Mucosa of stomach (tissue), 1 donor: ENCODE data around the gene TNRC18.

Experiments
- H3K27me3 ChIP-seq: one replicate; pipeline ENCODE4 v1.7.0; 2013; ENCODE audit warnings: mild to moderate bottlenecking, low read length; ENCODE audit not compliant: control insufficient read depth, insufficient read depth
- H3K36me3 ChIP-seq: one replicate; pipeline ENCODE4 v1.7.0; 2013; ENCODE audit warnings: low read length; ENCODE audit not compliant: control insufficient read depth, insufficient read depth
- H3K4me1 ChIP-seq: one replicate; pipeline ENCODE4 v1.7.0; 2013; ENCODE audit warnings: mild to moderate bottlenecking, low read length; ENCODE audit not compliant: control insufficient read depth, insufficient read depth
- H3K4me3 ChIP-seq: one replicate; pipeline ENCODE4 v1.7.0; 2013; ENCODE audit warnings: low read length
- H3K9ac ChIP-seq: one replicate; pipeline ENCODE4 v1.7.0; 2013; ENCODE audit warnings: mild to moderate bottlenecking, low read length, moderate library complexity
- H3K9me3 ChIP-seq: one replicate; pipeline ENCODE4 v1.7.0; 2013; ENCODE audit warnings: mild to moderate bottlenecking, low read length, moderate library complexity; ENCODE audit not compliant: control insufficient read depth
- donor health status: Pancreatic carcinoma.

Gene TNRC18

GRCh38 chr7:5422396-5423305, 983 bp downstream of the TNRC18 start:
- Histone ChIP-seq H3K27me3 (no peaks in the 10 kb centered on the region), H3K4me1 (peaks cover 17% of the 10 kb centered on the region)

GRCh38 chr7:5421714-5422395, 1.8 kb downstream of the TNRC18 start:
- Histone ChIP-seq H3K9me3 (no peaks in the 10 kb centered on the region), H3K36me3 (no peaks in the 10 kb centered on the region), H3K27me3 (no peaks in the 10 kb centered on the region), H3K4me1 (peaks cover 24% of the 10 kb centered on the region), H3K9ac (peak overlapping the region; percentile 92), H3K4me3 (peak overlapping the region; percentile 21)

More at GRCh38 chr7:5422396-5423305, 983 bp downstream of the TNRC18 start:
- no peaks in the 10 kb centered on the region for H3K9me3 ChIP-seq
- H3K9ac ChIP-seq = peak overlapping the region; percentile 92
- no peaks in the 10 kb centered on the region for H3K36me3 ChIP-seq
- H3K4me3 ChIP-seq = peak overlapping the region; percentile 21

- Histone ChIP-seq H3K4me1 (peaks cover 24% of the 10 kb centered on the region), H3K27me3 (no peaks in the 10 kb centered on the region), H3K36me3 (no peaks in the 10 kb centered on the region), H3K9me3 (no peaks in the 10 kb centered on the region), H3K9ac (peak overlapping the region; percentile 92), H3K4me3 (peak overlapping the region; percentile 21)
These were observed 2.5 kb downstream of the TNRC18 start for GRCh38 chr7:5420881-5421713.

DNA sequence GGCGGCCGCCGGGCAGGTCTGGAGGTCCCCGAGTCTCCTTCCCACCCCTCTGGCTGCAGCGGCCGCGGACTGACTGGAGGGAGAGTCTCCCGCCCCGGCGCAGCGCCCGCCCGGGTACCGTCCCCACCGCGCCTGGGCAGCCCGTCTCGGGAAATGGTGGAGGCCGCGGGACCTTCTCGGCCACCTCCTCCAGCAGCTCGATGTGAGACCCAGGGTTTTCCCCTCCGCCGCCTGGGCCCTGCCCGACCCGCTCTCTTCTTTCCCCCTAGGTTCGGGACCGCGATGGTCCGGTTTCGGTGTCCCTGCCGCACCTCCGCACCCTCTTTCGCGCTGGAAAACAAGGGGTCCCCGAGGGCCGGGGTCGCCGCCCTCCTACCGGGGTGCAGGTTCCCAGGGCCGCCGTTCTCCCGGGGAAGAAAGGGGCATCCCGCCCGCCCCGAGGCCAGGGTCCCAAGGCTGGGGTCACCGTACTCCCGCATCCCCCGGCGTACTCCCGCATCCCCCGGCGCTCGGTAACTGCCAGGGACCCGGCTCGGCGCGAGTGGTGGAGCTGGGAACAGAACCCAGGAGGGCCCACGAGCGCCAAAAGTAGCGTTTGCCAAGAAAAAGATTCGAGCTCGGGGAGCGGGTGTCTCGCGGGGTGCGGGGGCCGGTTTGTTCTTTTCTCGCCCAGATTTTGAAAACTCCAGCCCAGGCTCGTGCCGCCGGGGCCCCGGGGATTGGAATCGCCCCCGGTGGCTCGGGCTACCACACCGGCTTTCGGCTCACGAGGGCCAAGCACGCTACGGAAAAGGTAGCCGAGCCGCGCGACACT, 3.4 kb downstream of the TNRC18 start:
- Histone ChIP-seq H3K9me3 (no peaks in the 10 kb centered on the region), H3K36me3 (no peaks in the 10 kb centered on the region), H3K27me3 (no peaks in the 10 kb centered on the region), H3K4me1 (peaks cover 24% of the 10 kb centered on the region), H3K9ac (peak overlapping the region; percentile 92), H3K4me3 (peak overlapping the region; percentile 63)

DNA sequence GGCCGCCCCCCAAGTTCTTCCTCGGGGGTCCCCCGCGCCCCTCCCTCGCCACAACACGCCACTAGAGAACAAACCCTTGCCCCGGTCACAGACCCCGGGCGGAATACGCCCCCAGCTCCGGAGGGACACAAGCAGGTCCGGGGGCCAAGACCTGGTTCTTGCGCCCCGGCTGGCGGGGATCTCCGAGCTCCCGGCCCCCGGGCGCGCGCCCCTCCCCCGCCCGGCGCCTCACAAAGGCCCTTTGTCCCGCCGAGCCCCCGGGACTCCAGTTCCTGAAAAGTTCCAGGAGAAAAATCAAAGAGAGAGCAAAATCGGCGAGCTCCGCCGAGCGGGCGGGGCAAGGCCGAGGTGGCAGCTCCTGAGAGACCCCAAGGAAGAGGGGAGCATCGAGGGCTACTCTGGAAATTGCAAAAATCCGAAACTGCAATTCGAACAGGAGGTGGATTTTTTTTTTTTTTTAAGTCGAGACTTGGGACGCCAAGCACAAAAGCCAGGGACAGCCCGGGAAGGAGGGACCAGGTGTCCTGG, 4.0 kb downstream of the TNRC18 start:
- peaks cover 24% of the 10 kb centered on the region for H3K4me1 ChIP-seq
- no peaks in the 10 kb centered on the region for H3K36me3 ChIP-seq
- peak overlapping the region; percentile 63 for H3K4me3 ChIP-seq
- no peaks in the 10 kb centered on the region for H3K9me3 ChIP-seq
- H3K27me3 ChIP-seq = no peaks in the 10 kb centered on the region
- H3K9ac ChIP-seq = peak overlapping the region; percentile 92

DNA sequence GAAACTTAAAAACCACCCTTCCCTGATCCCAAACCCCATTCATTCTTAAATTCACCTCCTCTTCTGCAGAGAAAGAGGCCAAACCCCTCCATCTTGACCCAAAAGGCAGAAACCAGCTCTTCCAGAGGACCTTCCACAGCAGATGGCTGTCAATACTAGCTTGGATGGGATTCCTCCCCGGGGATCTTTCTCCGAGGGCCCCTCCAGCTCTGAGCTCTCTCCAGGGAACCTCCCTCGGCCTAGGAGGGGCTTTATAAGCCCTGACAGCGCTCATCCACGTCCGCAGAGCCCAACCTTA, 5.4 kb downstream of the TNRC18 start:
- H3K4me1 ChIP-seq = peaks cover 26% of the 10 kb centered on the region
- peak overlapping the region; percentile 63 for H3K4me3 ChIP-seq
- no peaks in the 10 kb centered on the region for H3K36me3 ChIP-seq
- H3K27me3 ChIP-seq = no peaks in the 10 kb centered on the region
- H3K9ac ChIP-seq = peak overlapping the region; percentile 92
- H3K9me3 ChIP-seq = no peaks in the 10 kb centered on the region

- peaks cover 32% of the 10 kb centered on the region for H3K4me1 ChIP-seq
- H3K9ac ChIP-seq = peak overlapping the region; percentile 92
- H3K27me3 ChIP-seq = no peaks in the 10 kb centered on the region
- no peaks in the 10 kb centered on the region for H3K36me3 ChIP-seq
- peak overlapping the region; percentile 63 for H3K4me3 ChIP-seq
- H3K9me3 ChIP-seq = no peaks in the 10 kb centered on the region
These were observed 6.2 kb downstream of the TNRC18 start for GRCh38 chr7:5417106-5418071.

DNA sequence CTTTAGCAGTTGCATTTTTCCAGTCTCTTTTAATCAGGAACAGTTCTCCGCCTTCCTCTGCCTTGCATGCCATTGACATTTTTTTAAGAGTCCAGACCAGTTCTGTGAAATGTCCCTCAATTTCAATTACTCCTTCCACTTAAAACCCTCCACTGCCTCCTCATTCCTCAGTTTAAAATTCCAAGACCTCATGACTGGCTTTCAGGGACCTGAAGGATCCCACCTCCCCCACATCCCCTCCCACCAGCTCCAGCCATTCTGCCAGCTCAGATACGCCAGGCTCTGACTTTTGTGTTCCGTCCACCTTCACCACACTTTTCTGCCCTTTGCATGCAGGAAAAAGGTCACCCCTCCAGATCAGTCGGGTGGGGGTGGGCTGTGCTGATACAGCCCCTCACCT, 8.7 kb downstream of the TNRC18 start:
- Histone ChIP-seq H3K27me3 (no peaks in the 10 kb centered on the region), H3K36me3 (no peaks in the 10 kb centered on the region), H3K4me1 (peaks cover 36% of the 10 kb centered on the region), H3K4me3 (no peak overlapping the region), H3K9ac (no peak overlapping the region), H3K9me3 (no peaks in the 10 kb centered on the region)

GRCh38 chr7:5413449-5413786, 10.2 kb downstream of the TNRC18 start:
- peaks cover 27% of the 10 kb centered on the region for H3K4me1 ChIP-seq
- H3K36me3 ChIP-seq = no peaks in the 10 kb centered on the region
- H3K27me3 ChIP-seq = no peaks in the 10 kb centered on the region
- H3K9ac ChIP-seq = no peak overlapping the region
- H3K4me3 ChIP-seq = no peak overlapping the region
- no peaks in the 10 kb centered on the region for H3K9me3 ChIP-seq

DNA sequence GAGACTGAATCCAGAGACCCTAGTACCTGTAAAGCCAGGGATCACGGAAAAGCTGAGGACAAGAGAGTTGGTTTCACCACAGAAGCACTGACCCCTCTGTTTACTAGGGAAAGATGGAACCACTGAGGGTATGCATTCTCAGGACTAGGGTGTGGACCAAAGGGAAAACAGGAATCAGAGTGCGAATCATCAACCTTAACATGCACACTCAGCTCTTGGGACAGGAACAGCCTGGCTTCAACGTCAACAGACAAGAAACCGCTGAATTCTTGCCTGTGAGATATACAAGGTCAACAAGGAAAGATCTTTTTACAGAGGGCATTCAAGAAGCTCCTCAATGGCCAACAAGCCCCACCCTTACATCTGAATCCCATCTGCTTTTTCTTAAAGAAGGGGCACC, 14.9 kb downstream of the TNRC18 start:
- no peaks in the 10 kb centered on the region for H3K27me3 ChIP-seq
- no peak overlapping the region for H3K9ac ChIP-seq
- H3K9me3 ChIP-seq = no peaks in the 10 kb centered on the region
- H3K4me1 ChIP-seq = peaks cover 16% of the 10 kb centered on the region
- H3K36me3 ChIP-seq = no peaks in the 10 kb centered on the region
- no peak overlapping the region for H3K4me3 ChIP-seq
